A549 treated with CpdA at 1 μM for 4 hours (cell line): ENCODE results near the gene KRTAP12-2. TPM values are rescaled to one million over a fixed set of nuclear protein-coding genes. Genes with fewer than 3 reads are reported as not detected.

Experiments used
- total RNA-seq: library from RNA; stranded (reverse); fragments of 200-300 nt; extraction: Qiagen RNA extraction; gene quantifications from 5 replicates; pipeline ENCODE4 v1.2.3, GENCODE V29; 2022; ENCODE audit warnings: low read depth

The KRTAP12-2 gene
- not detected in 5 replicates for total RNA-seq

GRCh38 chr21:44666401-44667320, at the start of gene KRTAP12-2:
Gene KRTAP12-2, minus strand, starts transcription at chr21:44666927. Its CDS starts 41 bp downstream, at chr21:44666886.

GRCh38 chr21:44711327-44712202, 44.8 kb upstream of the KRTAP12-2 start, which contains the start of gene TSPEAR:
Gene TSPEAR, minus strand, starts transcription at chr21:44711572. Its CDS starts 58 bp downstream, at chr21:44711514.

GRCh38 chr21:44697172-44697810, 30.6 kb upstream of the KRTAP12-2 start, which contains the start of gene KRTAP10-12:
Gene KRTAP10-12, plus strand, starts transcription at chr21:44697172. Its CDS starts 30 bp downstream, at chr21:44697202.

GRCh38 chr21:44681861-44682579, 15.3 kb upstream of the KRTAP12-2 start, which contains the start of gene KRTAP12-1:
Gene KRTAP12-1, minus strand, starts transcription at chr21:44682163. Its CDS starts 40 bp downstream, at chr21:44682123.

GRCh38 chr21:44657635-44658540, 8.8 kb downstream of the KRTAP12-2 start, which contains the start of gene KRTAP12-3:
Gene KRTAP12-3, plus strand, starts transcription at chr21:44657932. Its CDS starts 48 bp downstream, at chr21:44657980.

GRCh38 chr21:44654576-44655175, 12.1 kb downstream of the KRTAP12-2 start, which contains the start of gene KRTAP12-4:
Gene KRTAP12-4, minus strand, starts transcription at chr21:44654659. Its CDS starts 45 bp downstream, at chr21:44654614.

GRCh38 chr21:44646366-44647221, 20.1 kb downstream of the KRTAP12-2 start, which contains the start of gene KRTAP10-11:
Gene KRTAP10-11, plus strand, starts transcription at chr21:44646414. Its CDS starts 45 bp downstream, at chr21:44646459.

GRCh38 chr21:44637018-44637850, 29.5 kb downstream of the KRTAP12-2 start, which contains the start of gene KRTAP10-10:
Gene KRTAP10-10, plus strand, starts transcription at chr21:44637356. Its CDS starts 62 bp downstream, at chr21:44637418.

GRCh38 chr21:44626673-44627143, 40.0 kb downstream of the KRTAP12-2 start, which contains the start of gene KRTAP10-9:
Gene KRTAP10-9, plus strand, starts transcription at chr21:44627093. Its CDS starts 79 bp downstream, at chr21:44627172.

Other genes with a start within 250 kb of the KRTAP12-2 start
- 0.98 to 2.0 TPM (median 1.7 TPM) in 5 replicates for gene LRRC3, start 211.4 kb downstream of the KRTAP12-2 start, total RNA-seq
- not detected in 5 replicates for gene KRTAP10-1, start 126.7 kb downstream of the KRTAP12-2 start, total RNA-seq
- not detected in 5 replicates for gene KRTAP10-2, start 115.4 kb downstream of the KRTAP12-2 start, total RNA-seq
- gene KRTAP10-3, start 108.1 kb downstream of the KRTAP12-2 start, total RNA-seq = not detected in 5 replicates
- gene KRTAP10-4, start 93.2 kb downstream of the KRTAP12-2 start, total RNA-seq = not detected in 5 replicates
- not detected in 5 replicates for gene KRTAP10-5, start 86.3 kb downstream of the KRTAP12-2 start, total RNA-seq
- gene KRTAP10-6, start 74.4 kb downstream of the KRTAP12-2 start, total RNA-seq = not detected in 5 replicates
- gene KRTAP10-7, start 66.3 kb downstream of the KRTAP12-2 start, total RNA-seq = not detected in 5 replicates
- gene KRTAP10-8, start 54.8 kb downstream of the KRTAP12-2 start, total RNA-seq = not detected in 5 replicates
- not detected in 5 replicates for gene KRTAP10-9, start 39.8 kb downstream of the KRTAP12-2 start, total RNA-seq
- gene KRTAP10-10, start 29.6 kb downstream of the KRTAP12-2 start, total RNA-seq = not detected in 5 replicates
- gene KRTAP10-11, start 20.5 kb downstream of the KRTAP12-2 start, total RNA-seq = not detected in 5 replicates
- not detected in 5 replicates for gene KRTAP12-4, start 12.3 kb downstream of the KRTAP12-2 start, total RNA-seq
- gene KRTAP12-3, start 9.0 kb downstream of the KRTAP12-2 start, total RNA-seq = not detected in 5 replicates
- not detected in 5 replicates for gene KRTAP12-1, start 15.2 kb upstream of the KRTAP12-2 start, total RNA-seq
- not detected in 5 replicates for gene KRTAP10-12, start 30.2 kb upstream of the KRTAP12-2 start, total RNA-seq
- gene TSPEAR, start 44.6 kb upstream of the KRTAP12-2 start, total RNA-seq = 0.04 TPM in 1 of 5 replicates, not detected in the others
- 27.5 to 44.4 TPM (median 33.4 TPM) in 5 replicates for gene UBE2G2, start 134.9 kb upstream of the KRTAP12-2 start, total RNA-seq
- 54.2 to 66.2 TPM (median 65.0 TPM) in 5 replicates for gene SUMO3, start 151.1 kb upstream of the KRTAP12-2 start, total RNA-seq
- 88.1 to 104 TPM (median 99.0 TPM) in 5 replicates for gene PTTG1IP, start 206.8 kb upstream of the KRTAP12-2 start, total RNA-seq